PC-9 (cell line): ENCODE measurements around the gene SLC25A52. TPM values are rescaled to one million over a fixed set of nuclear protein-coding genes. Genes with fewer than 3 reads are reported as not detected.

Experiments used
- BruUV-seq: library from RNA; stranded (reverse); fragments of 400-500 nt; replicated peaks from 2 replicates; lab custom pipeline; 2021; lab: Mats Ljungman, UMichigan
- CTCF ChIA-PET: fragments of 300-600 bp; sonication (Branson Sonifier 250); formaldehyde crosslinking; loops from one replicate; lab custom pipeline; 2022; ENCODE audit warnings: antibody characterized with exemption; lab: Charles Lee
- POLR2A ChIA-PET: fragments of 300-600 bp; sonication (Branson Sonifier 250); formaldehyde crosslinking; loops from one replicate; lab custom pipeline; 2022; ENCODE audit warnings: antibody characterized with exemption; ENCODE audit not compliant: unreplicated experiment; lab: Charles Lee
- DNase-seq, 2 experiments: peaks; one replicate each; pipeline versions ENCODE4 v3.0.0 to v3.0.0-alpha.2; 2015 to 2022; ENCODE audit warnings: mixed read lengths in 1 of 2
- H2AFZ ChIP-seq: fragments of 200-600 bp; sonication (generic); 2 replicates; pipeline ENCODE4 v1.8.1; 2017; ENCODE audit warnings: antibody characterized with exemption
- H3F3A ChIP-seq: fragments of 200-600 bp; sonication (generic); 2 replicates; pipeline ENCODE4 v1.8.1; 2017; ENCODE audit warnings: antibody characterized with exemption, mild to moderate bottlenecking, low read depth; ENCODE audit not compliant: insufficient read depth
- H3K27ac ChIP-seq: fragments of 200-600 bp; sonication (generic); 2 replicates; pipeline ENCODE4 v1.6.1; 2016; ENCODE audit warnings: mixed run types
- H3K27me3 ChIP-seq: fragments of 200-600 bp; sonication (generic); 2 replicates; pipeline ENCODE4 v1.6.1; 2016; ENCODE audit warnings: low read depth, mixed run types; ENCODE audit not compliant: insufficient read depth
- H3K36me3 ChIP-seq: fragments of 200-600 bp; sonication (generic); 2 replicates; pipeline ENCODE4 v1.6.1; 2016; ENCODE audit warnings: low read depth, mixed run types
- H3K4me1 ChIP-seq: fragments of 200-600 bp; sonication (generic); replicated peaks from 2 replicates; pipeline ENCODE4 v1.6.1; 2016; ENCODE audit warnings: mixed run types; ENCODE audit not compliant: insufficient read depth
- H3K4me2 ChIP-seq: fragments of 200-600 bp; sonication (generic); 2 replicates; pipeline ENCODE4 v1.6.1; 2017; ENCODE audit warnings: mixed run types
- H3K4me3 ChIP-seq: fragments of 200-600 bp; sonication (generic); 2 replicates; pipeline ENCODE4 v1.6.1; 2016; ENCODE audit warnings: mixed run types
- H3K79me2 ChIP-seq: fragments of 200-600 bp; sonication (generic); 2 replicates; pipeline ENCODE4 v1.6.1; 2017; ENCODE audit warnings: low read depth, mixed run types
- H3K9me2 ChIP-seq: fragments of 200-600 bp; sonication (generic); 2 replicates; pipeline ENCODE4 v1.8.1; 2017; ENCODE audit warnings: mild to moderate bottlenecking; ENCODE audit not compliant: insufficient read depth
- H3K9me3 ChIP-seq: fragments of 200-600 bp; sonication (generic); 2 replicates; pipeline ENCODE4 v1.8.1; 2016; ENCODE audit warnings: low read depth; ENCODE audit not compliant: insufficient read depth
- H4K20me1 ChIP-seq: fragments of 200-600 bp; sonication (generic); 2 replicates; pipeline ENCODE4 v1.8.1; 2017; ENCODE audit not compliant: insufficient read depth
- EZH2 ChIP-seq: fragments of 200-600 bp; sonication (generic); IDR thresholded peaks from 2 replicates; pipeline ENCODE4 v1.8.0; 2017; ENCODE audit warnings: antibody characterized with exemption, low read depth
- intact Hi-C: fragments of 100-400 bp; cut with micrococcal nuclease; formaldehyde crosslinking; loops from one replicate; pipeline ENCODE4 v1.10.0; 2022; ENCODE audit not compliant: unreplicated experiment
- total RNA-seq: library from RNA; stranded (reverse); gene quantifications from 2 replicates; pipeline ENCODE4 v1.2.3, GENCODE V29; 2021
- TF ChIP-seq, protein P1 (sequence below): fragments of 200-600 bp; sonication (generic); conservative IDR thresholded peaks from 2 replicates; pipeline ENCODE4 v1.6.1; 2017; ENCODE audit warnings: mixed run types, antibody characterized with exemption, mild to moderate bottlenecking, moderate library complexity

Gene SLC25A52
- total RNA-seq, 1 experiment from 2014 or later: not detected

DNA sequence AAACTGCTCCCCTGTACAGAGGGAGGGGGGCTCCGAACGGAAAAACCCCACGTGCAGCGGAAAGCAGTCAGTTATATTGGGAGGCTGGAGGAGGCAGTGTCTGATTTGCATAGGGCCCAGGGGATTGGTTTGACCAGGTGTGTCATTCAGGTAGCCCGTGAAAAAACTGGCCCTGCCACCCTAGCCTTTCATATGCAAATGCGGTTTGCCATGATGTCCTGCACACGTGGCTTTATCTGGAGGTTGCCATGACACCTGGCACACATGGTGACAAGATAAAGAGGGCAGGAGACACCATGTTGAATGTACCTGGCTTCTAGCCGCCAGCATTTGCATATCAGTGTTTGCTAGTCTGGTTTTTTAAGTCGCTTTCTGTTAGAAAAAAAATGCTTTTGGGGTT, 20.5 kb downstream of the SLC25A52 start:
- CTCF ChIA-PET: no interaction called here
- POLR2A ChIA-PET: no interaction called here
- H3K36me3 ChIP-seq: no peaks in the 10 kb centered on the region
- no peak overlapping the region for H3K4me2 ChIP-seq
- H3K27ac ChIP-seq: no peak overlapping the region
- no peak overlapping the region for H3K4me3 ChIP-seq
- BruUV-seq: no TSS peak
- no peak for TF ChIP-seq EZH2
- TF ChIP-seq, protein P1, sequence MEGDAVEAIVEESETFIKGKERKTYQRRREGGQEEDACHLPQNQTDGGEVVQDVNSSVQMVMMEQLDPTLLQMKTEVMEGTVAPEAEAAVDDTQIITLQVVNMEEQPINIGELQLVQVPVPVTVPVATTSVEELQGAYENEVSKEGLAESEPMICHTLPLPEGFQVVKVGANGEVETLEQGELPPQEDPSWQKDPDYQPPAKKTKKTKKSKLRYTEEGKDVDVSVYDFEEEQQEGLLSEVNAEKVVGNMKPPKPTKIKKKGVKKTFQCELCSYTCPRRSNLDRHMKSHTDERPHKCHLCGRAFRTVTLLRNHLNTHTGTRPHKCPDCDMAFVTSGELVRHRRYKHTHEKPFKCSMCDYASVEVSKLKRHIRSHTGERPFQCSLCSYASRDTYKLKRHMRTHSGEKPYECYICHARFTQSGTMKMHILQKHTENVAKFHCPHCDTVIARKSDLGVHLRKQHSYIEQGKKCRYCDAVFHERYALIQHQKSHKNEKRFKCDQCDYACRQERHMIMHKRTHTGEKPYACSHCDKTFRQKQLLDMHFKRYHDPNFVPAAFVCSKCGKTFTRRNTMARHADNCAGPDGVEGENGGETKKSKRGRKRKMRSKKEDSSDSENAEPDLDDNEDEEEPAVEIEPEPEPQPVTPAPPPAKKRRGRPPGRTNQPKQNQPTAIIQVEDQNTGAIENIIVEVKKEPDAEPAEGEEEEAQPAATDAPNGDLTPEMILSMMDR: no peak
- no peaks in the 10 kb centered on the region for H3F3A ChIP-seq
- no peaks in the 10 kb centered on the region for H3K9me2 ChIP-seq
- no peaks in the 10 kb centered on the region for H4K20me1 ChIP-seq
- H3K4me1 ChIP-seq: no peaks in the 10 kb centered on the region
- H2AFZ ChIP-seq: no peak overlapping the region
- H3K27me3 ChIP-seq: no peaks in the 10 kb centered on the region
- intact Hi-C loops: no loop called here
- DNase-seq: no peak
- H3K9me3 ChIP-seq: peaks cover 3% of the 10 kb centered on the region; the same call in 1 of the 2 replicates
- H3K79me2 ChIP-seq: no peaks in the 10 kb centered on the region

DNA sequence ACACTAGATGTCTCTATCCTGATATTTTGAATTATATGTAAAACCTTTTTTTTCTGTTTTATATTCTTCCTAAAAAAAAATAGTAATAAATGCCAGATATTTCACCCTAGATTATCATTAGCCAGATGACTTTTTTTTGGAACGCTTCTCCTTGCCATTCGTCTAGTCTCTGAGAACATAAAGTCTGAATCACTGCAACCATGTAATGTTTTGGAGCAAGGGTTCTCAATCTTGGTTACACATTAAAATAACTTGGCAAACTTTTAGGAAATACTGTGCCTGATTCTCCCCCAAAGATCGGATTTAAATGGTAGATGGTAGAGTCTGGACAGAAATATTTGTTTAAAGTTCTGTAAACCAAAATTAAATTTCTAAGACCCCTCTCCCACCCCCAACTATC, 21.0 kb downstream of the SLC25A52 start:
- Histone ChIP-seq H3K4me3 (no peak overlapping the region), H2AFZ (no peak overlapping the region), H3K4me2 (no peak overlapping the region), H3K4me1 (no peaks in the 10 kb centered on the region), H3K27me3 (no peaks in the 10 kb centered on the region), H3K9me2 (no peaks in the 10 kb centered on the region), H3K27ac (no peak overlapping the region), H3K36me3 (no peaks in the 10 kb centered on the region), H4K20me1 (no peaks in the 10 kb centered on the region), H3K79me2 (no peaks in the 10 kb centered on the region), H3K9me3 (peaks cover 3% of the 10 kb centered on the region; the same call in 1 of the 2 replicates), H3F3A (no peaks in the 10 kb centered on the region)
- ChIA-PET CTCF (no interaction called here), POLR2A (no interaction called here)
- intact Hi-C loops: no loop called here
- DNase-seq: no peak
- TF ChIP-seq, protein P1: no peak
- no peak for TF ChIP-seq EZH2
- BruUV-seq: no TSS peak

DNA sequence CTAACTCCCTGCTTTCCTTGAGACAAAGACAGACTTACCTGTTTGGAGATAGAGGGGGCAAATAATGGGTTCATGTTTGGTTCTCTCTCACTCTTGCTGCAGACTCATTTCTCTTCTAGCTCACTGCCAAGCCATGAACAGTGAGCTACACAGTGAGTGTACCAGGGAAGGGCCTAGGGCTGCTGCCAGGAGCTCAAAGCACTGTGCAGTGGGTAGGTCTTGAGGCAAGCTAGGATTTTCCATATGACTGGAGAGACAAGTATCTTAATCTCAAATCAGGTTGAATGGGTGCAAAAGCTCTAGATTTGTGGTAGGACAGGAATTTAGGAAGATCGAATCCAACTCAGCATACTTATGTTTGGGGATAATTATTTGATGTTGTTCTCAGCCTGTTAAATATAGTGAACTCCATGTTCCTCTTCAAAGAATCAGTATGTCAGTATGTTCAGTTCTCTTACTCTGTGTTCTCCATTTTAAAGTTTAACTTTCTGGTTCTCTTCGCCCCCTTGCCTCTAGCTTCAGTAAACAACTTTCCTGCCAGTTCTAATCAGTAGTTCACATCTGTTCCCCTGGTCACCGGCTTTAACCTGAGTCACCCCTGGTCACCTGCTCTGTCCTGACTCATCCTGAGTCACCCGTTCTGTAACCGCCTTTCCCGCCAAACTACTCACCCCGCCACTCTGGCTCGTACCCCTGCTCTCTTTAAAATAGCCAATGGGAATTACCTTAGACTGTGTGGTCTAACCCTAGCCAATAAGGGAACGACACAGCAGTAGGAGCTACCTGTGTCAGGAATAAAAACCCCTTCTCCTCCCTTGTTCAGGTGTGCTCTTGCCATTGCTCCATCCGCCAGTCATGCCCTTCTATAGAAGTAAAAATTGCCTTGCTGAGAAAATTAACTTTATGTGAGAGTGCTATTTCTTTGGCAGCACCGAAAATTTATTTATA, 21.9 kb downstream of the SLC25A52 start:
- Histone ChIP-seq H3K9me3 (peaks cover 3% of the 10 kb centered on the region; the same call in 1 of the 2 replicates), H3K27ac (no peak overlapping the region), H3K4me1 (no peaks in the 10 kb centered on the region), H3K79me2 (no peaks in the 10 kb centered on the region), H3K9me2 (no peaks in the 10 kb centered on the region), H3K4me2 (no peak overlapping the region), H3K36me3 (no peaks in the 10 kb centered on the region), H3K27me3 (no peaks in the 10 kb centered on the region), H3F3A (no peaks in the 10 kb centered on the region), H2AFZ (no peak overlapping the region), H3K4me3 (no peak overlapping the region), H4K20me1 (no peaks in the 10 kb centered on the region)
- intact Hi-C loops: no loop called here
- CTCF ChIA-PET: no interaction called here
- POLR2A ChIA-PET: no interaction called here
- no peak for DNase-seq
- TF ChIP-seq EZH2: no peak
- TF ChIP-seq, protein P1: no peak
- no TSS peak for BruUV-seq
